Right atrium auricular region (tissue), 2 donors: ENCODE measurements around the gene SIL1. TPM values are rescaled to one million over a fixed set of nuclear protein-coding genes. Genes with fewer than 3 reads are reported as not detected.
A peak's percentile ranks its signal among the peaks of the same experiment; 100 is the strongest.

Experiments
- DNase-seq: peaks from one replicate; pipeline ENCODE4 v3.0.0-alpha.2; 2019; ENCODE audit warnings: low spot score
- H3K27ac ChIP-seq, 2 donors: fragments of 200-600 bp; sonication (generic); 1 replicate in 1 of 2; 2 replicates in 1 of 2; pipeline ENCODE4 v1.5.1; 2016 to 2019
- H3K27me3 ChIP-seq, 2 donors: fragments of 200-600 bp; sonication (generic); one replicate each; pipeline versions ENCODE4 v1.5.1 to v1.6.0; 2017 to 2019
- H3K36me3 ChIP-seq: fragments of 200-600 bp; sonication (generic); one replicate; pipeline ENCODE4 v1.5.1; 2016
- H3K4me1 ChIP-seq, 2 donors: fragments of 200-600 bp; sonication (generic); one replicate each; pipeline versions ENCODE4 v1.5.1 to v1.6.0; 2017 to 2019
- H3K4me3 ChIP-seq, 2 donors: fragments of 200-600 bp; sonication (generic); 1 replicate in 1 of 2; 2 replicates in 1 of 2; pipeline ENCODE4 v1.5.1; 2017 to 2019; ENCODE audit warnings: mild to moderate bottlenecking in 1 of 2, moderate library complexity in 1 of 2
- H3K9me3 ChIP-seq, 2 donors: fragments of 200-600 bp; sonication (generic); one replicate each; pipeline ENCODE4 v1.5.1; 2019
- CTCF ChIP-seq, 2 donors: fragments of 200-600 bp; sonication (generic); IDR thresholded peaks; one replicate each; pipeline ENCODE4 v1.5.1; 2019; ENCODE audit warnings: antibody characterized with exemption in 2 of 2
- total RNA-seq, 2 donors: library from RNA; depleted of rRNA; stranded (reverse); fragments of >200 nt; gene quantifications; one replicate each; pipeline ENCODE4 v1.1.0, GENCODE V29; 2016

The SIL1 gene
- total RNA-seq, 2 donors from 2014 or later, result 32.7 to 41.3 TPM

GRCh38 chr5:138938526-138938925 is 259.6 kb downstream of the SIL1 start:
- Histone ChIP-seq H3K9me3 (no peaks in the 10 kb centered on the region), H3K27me3 (no peaks in the 10 kb centered on the region), H3K4me1 (peaks cover 0 to 15% of the 10 kb centered on the region in 2 donors), H3K4me3 (no peak overlapping the region), H3K27ac (no peak overlapping the region), H3K36me3 (peaks cover 20% of the 10 kb centered on the region)
- DNase-seq, result no peak
- TF ChIP-seq CTCF (IDR thresholded peaks at IDR 0.05), result no peak

DNA sequence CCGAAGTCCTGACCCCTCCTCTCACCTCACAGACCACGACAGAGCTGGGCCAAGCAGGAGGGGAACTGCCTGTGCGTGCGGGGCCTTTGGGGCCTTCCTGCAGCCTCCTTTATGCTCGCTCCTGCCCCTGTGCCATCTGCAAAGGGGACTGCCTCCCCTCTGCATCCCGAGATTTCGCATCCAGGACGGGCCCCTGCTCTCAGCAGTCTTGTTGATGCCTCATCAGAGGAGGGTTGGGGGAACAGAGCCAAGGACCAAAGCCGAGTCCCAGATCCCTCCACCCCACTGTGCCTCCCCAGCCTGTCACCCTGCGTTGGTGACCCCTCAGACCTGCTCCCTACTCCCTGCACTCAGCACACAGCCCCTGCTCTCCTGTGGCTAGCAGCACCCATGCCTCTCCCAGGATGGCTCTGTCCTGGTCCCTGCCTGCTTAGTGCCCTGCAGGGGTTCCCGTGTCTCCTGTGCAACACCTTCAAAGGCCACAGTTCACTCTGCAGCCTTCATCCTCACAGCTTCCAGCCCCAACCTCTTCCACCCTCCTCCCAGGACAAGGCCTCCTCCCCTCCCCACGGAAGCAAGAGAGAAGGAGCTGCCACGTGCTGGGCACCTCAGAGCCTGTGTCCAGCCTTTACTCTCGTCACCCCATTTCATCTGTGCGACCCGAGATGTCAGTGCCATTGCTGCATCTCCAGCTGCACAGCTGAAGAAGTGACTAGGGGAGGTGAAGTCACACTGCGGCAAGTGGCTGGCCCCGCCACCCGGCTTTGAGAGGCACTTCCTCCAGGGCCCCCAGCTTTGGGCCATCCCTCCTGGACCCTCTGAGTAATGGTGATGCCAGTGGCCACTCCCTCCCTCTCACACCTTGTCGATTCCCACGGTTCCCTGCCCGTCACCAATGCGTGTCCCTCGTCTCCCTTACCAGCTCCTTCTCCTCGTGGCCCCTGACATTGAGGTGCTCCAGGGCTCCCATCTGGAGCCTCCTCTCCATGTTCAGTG is 260.5 kb downstream of the SIL1 start:
- no peak for TF ChIP-seq CTCF (IDR thresholded peaks at IDR 0.05)
- Histone ChIP-seq H3K36me3 (peaks cover 29% of the 10 kb centered on the region), H3K4me3 (no peak overlapping the region), H3K27me3 (no peaks in the 10 kb centered on the region), H3K4me1 (peaks cover 0 to 15% of the 10 kb centered on the region in 2 donors), H3K27ac (peak overlapping the region; percentile 28 to 46), H3K9me3 (no peaks in the 10 kb centered on the region)
- DNase-seq, result peak; percentile 55

DNA sequence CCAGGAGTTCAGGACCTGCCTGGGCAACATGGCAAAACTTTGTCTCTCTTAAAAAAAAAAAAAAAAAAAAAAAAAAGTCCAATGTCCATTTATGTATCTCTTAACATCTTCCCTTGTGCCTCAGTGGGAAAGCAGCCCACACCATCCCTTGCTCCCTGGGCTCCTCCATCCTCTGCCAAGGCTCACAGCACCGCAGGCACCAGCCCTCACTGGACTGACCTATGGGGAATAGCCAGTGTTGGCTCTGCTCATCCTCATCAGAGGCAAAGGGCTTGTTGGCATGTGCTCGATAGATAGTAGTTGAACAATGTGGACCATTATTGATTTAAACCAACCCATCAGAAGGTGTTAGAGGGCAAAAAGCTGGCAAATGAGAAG is 261.2 kb downstream of the SIL1 start:
- Histone ChIP-seq H3K4me1 (peaks cover 0 to 15% of the 10 kb centered on the region in 2 donors), H3K9me3 (no peaks in the 10 kb centered on the region), H3K27ac (peak overlapping the region; percentile 28 to 61), H3K4me3 (no peak overlapping the region), H3K36me3 (peaks cover 36% of the 10 kb centered on the region), H3K27me3 (no peaks in the 10 kb centered on the region)
- TF ChIP-seq CTCF (IDR thresholded peaks at IDR 0.05), result no peak
- no peak for DNase-seq

DNA sequence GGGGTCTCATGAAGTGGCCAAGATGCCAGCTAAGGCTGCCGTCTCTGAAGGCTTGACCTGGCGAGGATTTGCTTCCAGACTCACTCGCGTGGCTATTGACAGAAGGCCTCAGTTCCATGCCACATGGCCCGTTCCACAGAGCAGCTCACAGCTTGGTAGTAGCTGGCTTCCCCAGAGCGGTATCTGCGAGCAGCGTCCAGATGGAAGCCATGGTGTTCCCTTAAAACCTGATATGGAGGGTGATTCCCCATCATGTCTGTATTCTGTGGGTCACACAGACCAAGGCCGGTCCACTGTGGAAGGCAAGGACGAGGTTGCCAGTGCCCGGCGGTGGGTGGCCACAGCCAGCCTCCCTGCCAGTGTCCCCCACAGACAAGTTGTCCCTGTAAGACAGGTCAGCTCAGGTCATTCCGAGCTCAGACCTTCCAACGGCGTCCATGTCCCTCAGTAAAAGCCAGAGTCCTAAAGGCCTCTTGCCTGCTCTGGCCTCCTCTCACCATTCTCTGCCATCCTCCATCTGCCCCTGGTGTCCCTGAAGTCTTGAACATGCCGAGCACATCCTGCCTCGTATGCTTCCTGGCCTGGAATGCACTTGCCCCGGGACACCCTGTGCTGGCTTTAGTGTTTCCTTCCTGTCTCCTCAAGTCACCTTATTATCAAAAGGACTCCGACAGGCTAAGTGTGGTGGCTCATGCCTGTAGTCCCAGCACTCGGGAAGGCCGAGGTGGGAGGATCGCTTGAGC is 261.8 kb downstream of the SIL1 start:
- peak; percentile 58 for DNase-seq
- H3K9me3 ChIP-seq, result no peaks in the 10 kb centered on the region
- peaks cover 0 to 15% of the 10 kb centered on the region in 2 donors for H3K4me1 ChIP-seq
- peaks cover 42% of the 10 kb centered on the region for H3K36me3 ChIP-seq
- H3K27ac ChIP-seq, result peak overlapping the region; percentile 30 to 61
- TF ChIP-seq CTCF (IDR thresholded peaks at IDR 0.05), result no peak
- no peaks in the 10 kb centered on the region for H3K27me3 ChIP-seq
- no peak overlapping the region for H3K4me3 ChIP-seq

- Histone ChIP-seq H3K36me3 (peaks cover 51% of the 10 kb centered on the region), H3K27ac (peak overlapping the region; percentile 30 to 61)
Measured at GRCh38 chr5:138935466-138935865, 262.7 kb downstream of the SIL1 start.

More at GRCh38 chr5:138935466-138935865, 262.7 kb downstream of the SIL1 start:
- Histone ChIP-seq H3K4me3 (no peak overlapping the region), H3K9me3 (no peaks in the 10 kb centered on the region), H3K27me3 (no peaks in the 10 kb centered on the region), H3K4me1 (peaks cover 0 to 15% of the 10 kb centered on the region in 2 donors)
- DNase-seq, result no peak
- no peak for TF ChIP-seq CTCF (IDR thresholded peaks at IDR 0.05)
